Stimulated activated CD8-positive, alpha-beta memory T cell treated with anti-CD3 and anti-CD28 coated beads, Interleukin-12 subunit alpha, Interleukin-12 subunit beta, amount 100 ng/mL, for 1 hour (primary cell): ENCODE measurements around the gene ZNF180.
A peak's percentile ranks its signal among the peaks of the same experiment; 100 is the strongest.
"Not testable (repeated sequence)": the region's sequence is repeated elsewhere in the genome, so short reads cannot be mapped to it uniquely, and the experiment has no call there.

Experiments used
- DNase-seq: peaks from one replicate; pipeline ENCODE4 v3.0.0-alpha.2; 2020; ENCODE audit warnings: low read depth

The ZNF180 gene

GRCh38 chr19:44496711-44497110 lies 3.6 kb downstream of the ZNF180 start:
- no peak for DNase-seq

GRCh38 chr19:44476559-44477408 lies 23.5 kb downstream of the ZNF180 start:
- no peak for DNase-seq

- not testable (repeated sequence) for DNase-seq
Measured at GRCh38 chr19:44468730-44469129, 31.6 kb downstream of the ZNF180 start.

- DNase-seq = not testable (repeated sequence)
Measured at GRCh38 chr19:44462600-44463286, 37.6 kb downstream of the ZNF180 start.

GRCh38 chr19:44456016-44456415 lies 44.3 kb downstream of the ZNF180 start:
- DNase-seq = not testable (repeated sequence)

GRCh38 chr19:44455100-44455499 lies 45.2 kb downstream of the ZNF180 start:
- no peak for DNase-seq

- no peak for DNase-seq
Measured at GRCh38 chr19:44452367-44452766, 48.0 kb downstream of the ZNF180 start.

GRCh38 chr19:44451687-44452086 lies 48.6 kb downstream of the ZNF180 start:
- DNase-seq = no peak

GRCh38 chr19:44447916-44448674 lies 52.2 kb downstream of the ZNF180 start, which contains the start of gene ZNF229:
TSS of gene ZNF229 (minus strand) at chr19:44448472. CDS start at chr19:44442847, 5,625 bp downstream.
- DNase-seq = peak; percentile 46

GRCh38 chr19:44438441-44438840 lies 61.9 kb downstream of the ZNF180 start:
- DNase-seq = no peak

- no peak for DNase-seq
Measured at GRCh38 chr19:44435441-44435840, 64.9 kb downstream of the ZNF180 start.

GRCh38 chr19:44430956-44431355 lies 69.4 kb downstream of the ZNF180 start:
- DNase-seq = no peak
